Sigmoid colon (tissue), 7 donors: ENCODE results near the gene CEP152. TPM values are rescaled to one million over a fixed set of nuclear protein-coding genes. Genes with fewer than 3 reads are reported as not detected.

Experiments
- DNase-seq: peaks from one replicate; pipeline ENCODE4 v3.0.0-alpha.2; 2019
- H3K27ac ChIP-seq, 4 donors: fragments of 200-600 bp; sonication (generic); one replicate each; pipeline ENCODE4 v1.5.1; 2016 to 2019; ENCODE audit warnings: mild to moderate bottlenecking in 1 of 4
- H3K27me3 ChIP-seq, 3 donors: fragments of 200-600 bp; sonication (generic); one replicate each; pipeline ENCODE4 v1.5.1; 2019; ENCODE audit warnings: mild to moderate bottlenecking in 1 of 3
- H3K36me3 ChIP-seq, 4 donors: fragments of 200-600 bp; sonication (generic); one replicate each; pipeline ENCODE4 v1.5.1; 2016 to 2019
- H3K4me1 ChIP-seq, 4 donors: fragments of 200-600 bp; sonication (generic); one replicate each; pipeline ENCODE4 v1.5.1; 2017 to 2019
- H3K4me3 ChIP-seq, 4 donors: fragments of 200-600 bp; sonication (generic); one replicate each; pipeline ENCODE4 v1.5.1; 2017 to 2019; ENCODE audit warnings: mild to moderate bottlenecking in 2 of 4, moderate library complexity in 1 of 4
- H3K9me3 ChIP-seq, 4 donors: fragments of 200-600 bp in 3 of 4; sonication (generic) in 3 of 4; one replicate each; pipeline versions ENCODE4 v1.5.1 to v1.6.1; 2013 to 2019
- CTCF ChIP-seq, 4 experiments: fragments of 450-650 bp in 3 of 4; fragments of 200-600 bp in 1 of 4; IDR thresholded peaks; one replicate each; pipeline ENCODE4 v1.5.1; 2016 to 2019; ENCODE audit warnings: antibody characterized with exemption in 4 of 4, mild to moderate bottlenecking in 3 of 4, moderate library complexity in 2 of 4
- EP300 ChIP-seq, 4 donors: sonication (generic); formaldehyde crosslinking; IDR thresholded peaks; one replicate each; pipeline ENCODE4 v1.6.1; 2017; ENCODE audit warnings: antibody characterized with exemption in 4 of 4
- POLR2A ChIP-seq, 2 donors: fragments of 450-650 bp; IDR thresholded peaks; one replicate each; pipeline ENCODE4 v1.6.1; 2016; ENCODE audit warnings: antibody characterized with exemption in 2 of 2, mild to moderate bottlenecking in 2 of 2, moderate library complexity in 2 of 2
- POLR2AphosphoS5 ChIP-seq, 4 donors: sonication (generic); formaldehyde crosslinking; IDR thresholded peaks; one replicate each; pipeline ENCODE4 v1.6.1; 2017; ENCODE audit warnings: antibody characterized with exemption in 4 of 4
- WGBS, 2 donors: extraction: QIAGEN DNeasy Blood & Tissue Kit; methylation state at CpG; one replicate each; pipeline ENCODE4 v1.1.7; 2013; 5-methylcytosine and 5-hydroxymethylcytosine counted together
- intact Hi-C: fragments of 100-400 bp; cut with DNase I; formaldehyde crosslinking; loops from one replicate; pipeline ENCODE4 v1.15.1; 2023
- polyA plus RNA-seq, 3 donors: library from polyadenylated mRNA; stranded (reverse); fragments of 200-250 nt; gene quantifications; one replicate each; pipeline ENCODE4 v1.2.3, GENCODE V29; 2013
- total RNA-seq, 4 donors: library from RNA; depleted of rRNA; stranded (reverse); fragments of >200 nt; gene quantifications; one replicate each; pipeline ENCODE4 v1.1.0, GENCODE V29; 2016
- donor health status: healthy with polysubstance abuse.
- donor health status: Bipolar disorder and iron deficiency.
- donor health status: healthy.

Gene CEP152
- total and polyA plus RNA-seq, 7 donors = 0.46 to 5.1 (median 3.1) TPM

- 82 to 85% methylated on average over 3 of the region's 3 CpGs for WGBS, 2 donors
- no peaks in the 10 kb centered on the region for H3K4me1 ChIP-seq
- no peak for DNase-seq
- peaks cover 0 to 12% (median 1%) of the 10 kb centered on the region in 4 donors for H3K36me3 ChIP-seq
- H3K27me3 ChIP-seq = no peaks in the 10 kb centered on the region
- no peaks in the 10 kb centered on the region for H3K9me3 ChIP-seq
- TF ChIP-seq EP300 (IDR thresholded peaks at IDR 0.05) (no peak), POLR2AphosphoS5 (IDR thresholded peaks at IDR 0.05) (no peak), CTCF (IDR thresholded peaks at IDR 0.05) (no peak), POLR2A (IDR thresholded peaks at IDR 0.05) (no peak)
- intact Hi-C loops = no loop called here
- H3K4me3 ChIP-seq = no peak overlapping the region
- H3K27ac ChIP-seq = no peak overlapping the region
These were observed 59.3 kb downstream of the CEP152 start for GRCh38 chr15:48751595-48751994.

GRCh38 chr15:48748535-48748934 lies 62.3 kb downstream of the CEP152 start:
- Histone ChIP-seq H3K36me3 (peaks cover 0 to 17% (median 1%) of the 10 kb centered on the region in 4 donors), H3K9me3 (no peaks in the 10 kb centered on the region), H3K4me1 (no peaks in the 10 kb centered on the region), H3K27me3 (no peaks in the 10 kb centered on the region), H3K27ac (no peak overlapping the region), H3K4me3 (no peak overlapping the region)
- intact Hi-C loops = no loop called here
- DNase-seq = no peak
- no peak for TF ChIP-seq EP300 (IDR thresholded peaks at IDR 0.05)
- TF ChIP-seq CTCF (IDR thresholded peaks at IDR 0.05) = no peak
- no peak for TF ChIP-seq POLR2A (IDR thresholded peaks at IDR 0.05)
- TF ChIP-seq POLR2AphosphoS5 (IDR thresholded peaks at IDR 0.05) = no peak
- WGBS, 2 donors = 73 to 78% methylated on average over 1 of the region's 1 CpG

- Histone ChIP-seq H3K4me1 (no peaks in the 10 kb centered on the region), H3K27me3 (no peaks in the 10 kb centered on the region), H3K4me3 (no peak overlapping the region), H3K36me3 (peaks cover 0 to 7% (median 0%) of the 10 kb centered on the region in 4 donors), H3K27ac (no peak overlapping the region), H3K9me3 (peaks cover 0 to 6% (median 0%) of the 10 kb centered on the region in 4 donors)
- intact Hi-C loops = no loop called here
- no peak for TF ChIP-seq CTCF (IDR thresholded peaks at IDR 0.05)
- DNase-seq = no peak
- 96 to 98% methylated on average over 1 of the region's 1 CpG for WGBS, 2 donors
These were observed 77.3 kb downstream of the CEP152 start for GRCh38 chr15:48733615-48734014.

GRCh38 chr15:48730506-48730905 lies 80.4 kb downstream of the CEP152 start:
- Histone ChIP-seq H3K4me3 (no peak overlapping the region), H3K9me3 (peaks cover 0 to 6% (median 0%) of the 10 kb centered on the region in 4 donors), H3K27me3 (no peaks in the 10 kb centered on the region), H3K36me3 (no peaks in the 10 kb centered on the region), H3K27ac (no peak overlapping the region), H3K4me1 (no peaks in the 10 kb centered on the region)
- no peak for DNase-seq
- TF ChIP-seq EP300 (IDR thresholded peaks at IDR 0.05) (no peak), POLR2A (IDR thresholded peaks at IDR 0.05) (no peak), POLR2AphosphoS5 (IDR thresholded peaks at IDR 0.05) (no peak), CTCF (IDR thresholded peaks at IDR 0.05) (no peak)
- WGBS, 2 donors = 98% methylated on average over 1 of the region's 1 CpG
- intact Hi-C loops = no loop called here

GRCh38 chr15:48723969-48724368 lies 86.9 kb downstream of the CEP152 start:
- TF ChIP-seq POLR2A (IDR thresholded peaks at IDR 0.05) = no peak
- TF ChIP-seq POLR2AphosphoS5 (IDR thresholded peaks at IDR 0.05) = no peak
- no peak for TF ChIP-seq EP300 (IDR thresholded peaks at IDR 0.05)
- no peak for TF ChIP-seq CTCF (IDR thresholded peaks at IDR 0.05)
- no peak overlapping the region for H3K27ac ChIP-seq
- WGBS, 2 donors = 94 to 99% methylated on average over 2 of the region's 2 CpGs
- H3K36me3 ChIP-seq = no peaks in the 10 kb centered on the region
- no peak overlapping the region for H3K4me3 ChIP-seq
- H3K9me3 ChIP-seq = no peaks in the 10 kb centered on the region
- intact Hi-C loops = no loop called here
- no peaks in the 10 kb centered on the region for H3K27me3 ChIP-seq
- DNase-seq = no peak
- no peaks in the 10 kb centered on the region for H3K4me1 ChIP-seq
